Testis (tissue), 2 donors: ENCODE data around the gene FBXO38.

Source experiments
- CTCF ChIP-seq, 3 experiments: fragments of 450-650 bp in 2 of 3; fragments of 200-600 bp in 1 of 3; sonication (generic) in 1 of 3; IDR thresholded peaks; one replicate each; pipeline ENCODE4 v1.5.1; 2016 to 2019; ENCODE audit warnings: antibody characterized with exemption in 3 of 3, mild to moderate bottlenecking in 2 of 3, moderate library complexity in 1 of 3
- POLR2A ChIP-seq: fragments of 450-650 bp; IDR thresholded peaks from one replicate; pipeline ENCODE4 v1.6.1; 2017; ENCODE audit warnings: antibody characterized with exemption, mild to moderate bottlenecking, moderate library complexity

- TF ChIP-seq CTCF (IDR thresholded peaks at IDR 0.05), result no peak
- TF ChIP-seq POLR2A, result no peak
Observed at GRCh38 chr5:148408092-148408491, 24.3 kb downstream of the FBXO38 start.
